Right lobe of liver (tissue), 4 donors: ENCODE results near the gene NF1.

ENCODE experiments used
- POLR2A ChIP-seq: fragments of 450-650 bp; IDR thresholded peaks from one replicate; pipeline ENCODE4 v1.6.1; 2017; ENCODE audit warnings: antibody characterized with exemption, mild to moderate bottlenecking
- TF ChIP-seq, protein P1 (sequence below), 4 donors: fragments of 200-600 bp in 3 of 4; fragments of 450-650 bp in 1 of 4; IDR thresholded peaks; one replicate each; pipeline versions ENCODE4 v1.5.1 to v1.8.0; 2016 to 2022; ENCODE audit warnings: antibody characterized with exemption in 4 of 4, mild to moderate bottlenecking in 2 of 4
- donor health status: DM: no; HTN: no; CAD: no.
- donor health status: DM: no; HTN: no; CAD: no.
- donor health status: DM: no; HTN: yes; CAD: no.

DNA sequence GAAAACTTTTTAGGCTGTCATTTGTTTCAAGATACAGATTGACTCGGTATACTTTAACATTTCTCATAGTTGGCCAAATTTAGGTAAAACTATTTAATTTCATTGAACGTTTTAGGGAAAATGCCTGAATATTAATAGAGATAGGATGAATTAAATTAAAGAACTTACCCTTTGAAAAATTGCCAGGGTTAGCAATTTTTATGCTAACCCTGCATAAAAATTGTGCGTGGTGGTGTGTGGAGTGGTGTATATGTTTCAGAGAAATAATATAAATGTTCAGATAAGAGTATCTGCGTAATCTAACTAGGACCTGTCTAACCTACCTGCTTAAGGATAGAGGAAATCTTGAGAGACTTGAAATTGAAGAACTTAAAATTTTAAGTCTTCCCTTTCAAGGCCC is 21.4 kb downstream of the NF1 start:
- TF ChIP-seq, protein P1, sequence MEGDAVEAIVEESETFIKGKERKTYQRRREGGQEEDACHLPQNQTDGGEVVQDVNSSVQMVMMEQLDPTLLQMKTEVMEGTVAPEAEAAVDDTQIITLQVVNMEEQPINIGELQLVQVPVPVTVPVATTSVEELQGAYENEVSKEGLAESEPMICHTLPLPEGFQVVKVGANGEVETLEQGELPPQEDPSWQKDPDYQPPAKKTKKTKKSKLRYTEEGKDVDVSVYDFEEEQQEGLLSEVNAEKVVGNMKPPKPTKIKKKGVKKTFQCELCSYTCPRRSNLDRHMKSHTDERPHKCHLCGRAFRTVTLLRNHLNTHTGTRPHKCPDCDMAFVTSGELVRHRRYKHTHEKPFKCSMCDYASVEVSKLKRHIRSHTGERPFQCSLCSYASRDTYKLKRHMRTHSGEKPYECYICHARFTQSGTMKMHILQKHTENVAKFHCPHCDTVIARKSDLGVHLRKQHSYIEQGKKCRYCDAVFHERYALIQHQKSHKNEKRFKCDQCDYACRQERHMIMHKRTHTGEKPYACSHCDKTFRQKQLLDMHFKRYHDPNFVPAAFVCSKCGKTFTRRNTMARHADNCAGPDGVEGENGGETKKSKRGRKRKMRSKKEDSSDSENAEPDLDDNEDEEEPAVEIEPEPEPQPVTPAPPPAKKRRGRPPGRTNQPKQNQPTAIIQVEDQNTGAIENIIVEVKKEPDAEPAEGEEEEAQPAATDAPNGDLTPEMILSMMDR (IDR thresholded peaks at IDR 0.05) = no peak
- no peak for TF ChIP-seq POLR2A
